ENCODE results near the gene SYCP2L.
"Not testable (repeated sequence)": the region's sequence is repeated elsewhere in the genome, so short reads cannot be mapped to it uniquely, and the experiment has no call there.

Gene SYCP2L

GRCh38 chr6:10896691-10897090, 9.8 kb downstream of the SYCP2L start:
- Histone ChIP-seq H3K4me3 (replicated peaks; ENCODE audit: insufficient read depth, low read length) (no peak overlapping the region), H3K27me3 (ENCODE audit: insufficient read depth, poor library complexity, severe bottlenecking) (no peaks in the 10 kb centered on the region), H3K27ac (replicated peaks) (no peak overlapping the region)
- no peak for DNase-seq (ENCODE audit: low read depth in 1 of 2, low spot score in 1 of 2)
- TF ChIP-seq SPI1 (IDR thresholded peaks at IDR 0.05; ENCODE audit: borderline replicate concordance, low read depth) (no peak), GABPA (IDR thresholded peaks at IDR 0.05; ENCODE audit: low read depth) (no peak), CTCF (IDR thresholded peaks at IDR 0.05; ENCODE audit: insufficient read depth, low read length) (no peak)

GRCh38 chr6:10901770-10902169, 14.9 kb downstream of the SYCP2L start:
- DNase-seq (ENCODE audit: low read depth in 1 of 2, low spot score in 1 of 2): peak; percentile 65 to 77

GRCh38 chr6:10904015-10904414, 17.2 kb downstream of the SYCP2L start:
- TF ChIP-seq REST (IDR thresholded peaks at IDR 0.05; ENCODE audit: insufficient replicate concordance, low read depth) (no peak), SPI1 (IDR thresholded peaks at IDR 0.05; ENCODE audit: borderline replicate concordance, low read depth) (peak; percentile 74)
- DNase-seq (ENCODE audit: low read depth in 1 of 2, low spot score in 1 of 2): no peak
- Histone ChIP-seq H3K27me3 (ENCODE audit: insufficient read depth, poor library complexity, severe bottlenecking) (no peaks in the 10 kb centered on the region), H3K27ac (replicated peaks) (no peak overlapping the region), H3K4me3 (replicated peaks; ENCODE audit: insufficient read depth, low read length) (no peak overlapping the region)

More at GRCh38 chr6:10901770-10902169, 14.9 kb downstream of the SYCP2L start:
- Histone ChIP-seq H3K27me3 (ENCODE audit: insufficient read depth, poor library complexity, severe bottlenecking) (no peaks in the 10 kb centered on the region), H3K4me3 (replicated peaks; ENCODE audit: insufficient read depth, low read length) (peak overlapping the region; percentile 30; the same call in 1 of the 2 replicates), H3K27ac (replicated peaks) (peak overlapping the region; percentile 23)
- no peak for TF ChIP-seq REST (IDR thresholded peaks at IDR 0.05; ENCODE audit: insufficient replicate concordance, low read depth)
- no peak for TF ChIP-seq SPI1 (IDR thresholded peaks at IDR 0.05; ENCODE audit: borderline replicate concordance, low read depth)
- peak; percentile 33; the same call in 1 of the 2 replicates for TF ChIP-seq GABPA (IDR thresholded peaks at IDR 0.05; ENCODE audit: low read depth)
- TF ChIP-seq POLR2AphosphoS5 (IDR thresholded peaks at IDR 0.05; ENCODE audit: low read depth): no peak
- no peak for TF ChIP-seq CTCF (IDR thresholded peaks at IDR 0.05; ENCODE audit: insufficient read depth, low read length)

GRCh38 chr6:10908228-10908627, 21.4 kb downstream of the SYCP2L start:
- no peak overlapping the region for H3K4me3 ChIP-seq (replicated peaks; ENCODE audit: insufficient read depth, low read length)
- no peak overlapping the region for H3K27ac ChIP-seq (replicated peaks)
- no peak for TF ChIP-seq GABPA (IDR thresholded peaks at IDR 0.05; ENCODE audit: low read depth)
- TF ChIP-seq SPI1 (IDR thresholded peaks at IDR 0.05; ENCODE audit: borderline replicate concordance, low read depth): no peak
- no peak for TF ChIP-seq POLR2AphosphoS5 (IDR thresholded peaks at IDR 0.05; ENCODE audit: low read depth)
- no peak for TF ChIP-seq REST (IDR thresholded peaks at IDR 0.05; ENCODE audit: insufficient replicate concordance, low read depth)
- TF ChIP-seq CTCF (IDR thresholded peaks at IDR 0.05; ENCODE audit: insufficient read depth, low read length): no peak
- DNase-seq (ENCODE audit: low read depth in 1 of 2, low spot score in 1 of 2): no peak
- H3K27me3 ChIP-seq (ENCODE audit: insufficient read depth, poor library complexity, severe bottlenecking): no peaks in the 10 kb centered on the region

- H3K4me3 ChIP-seq (replicated peaks; ENCODE audit: insufficient read depth, low read length); H3K27ac ChIP-seq (replicated peaks); H3K27me3 ChIP-seq (ENCODE audit: insufficient read depth, poor library complexity, severe bottlenecking); DNase-seq (ENCODE audit: low read depth in 1 of 2, low spot score in 1 of 2): not testable (repeated sequence)
Measured at GRCh38 chr6:10919520-10919919, 32.7 kb downstream of the SYCP2L start.
